ENCODE data around the gene ACVR1C.

DNA sequence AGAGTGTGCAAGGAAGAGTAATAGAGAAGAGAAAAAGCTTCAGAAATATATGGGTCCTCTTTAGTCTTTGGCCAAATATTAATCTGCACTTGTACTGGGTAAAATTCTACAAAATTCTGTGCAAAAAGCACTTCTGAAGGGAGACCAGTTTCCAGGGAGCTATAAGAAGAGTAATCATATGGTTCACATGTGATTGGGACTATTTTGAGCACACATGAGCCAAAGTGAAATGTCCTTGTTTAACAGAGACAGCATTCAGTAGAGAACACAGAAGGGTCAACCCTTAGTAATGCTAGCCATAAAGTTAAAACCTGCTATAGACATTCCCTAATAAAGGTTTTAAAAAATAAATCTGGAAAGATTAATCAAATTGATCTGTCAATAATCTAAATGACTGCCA lies 49.3 kb upstream of the ACVR1C start:
- TF ChIP-seq EZH2 (IDR thresholded peaks at IDR 0.05; ENCODE audit: borderline replicate concordance) (no peak), EZH2phosphoT487 (IDR thresholded peaks at IDR 0.05; ENCODE audit: low read depth, severe bottlenecking, unreplicated experiment) (no peak)
- TF ChIP-seq, protein P1, sequence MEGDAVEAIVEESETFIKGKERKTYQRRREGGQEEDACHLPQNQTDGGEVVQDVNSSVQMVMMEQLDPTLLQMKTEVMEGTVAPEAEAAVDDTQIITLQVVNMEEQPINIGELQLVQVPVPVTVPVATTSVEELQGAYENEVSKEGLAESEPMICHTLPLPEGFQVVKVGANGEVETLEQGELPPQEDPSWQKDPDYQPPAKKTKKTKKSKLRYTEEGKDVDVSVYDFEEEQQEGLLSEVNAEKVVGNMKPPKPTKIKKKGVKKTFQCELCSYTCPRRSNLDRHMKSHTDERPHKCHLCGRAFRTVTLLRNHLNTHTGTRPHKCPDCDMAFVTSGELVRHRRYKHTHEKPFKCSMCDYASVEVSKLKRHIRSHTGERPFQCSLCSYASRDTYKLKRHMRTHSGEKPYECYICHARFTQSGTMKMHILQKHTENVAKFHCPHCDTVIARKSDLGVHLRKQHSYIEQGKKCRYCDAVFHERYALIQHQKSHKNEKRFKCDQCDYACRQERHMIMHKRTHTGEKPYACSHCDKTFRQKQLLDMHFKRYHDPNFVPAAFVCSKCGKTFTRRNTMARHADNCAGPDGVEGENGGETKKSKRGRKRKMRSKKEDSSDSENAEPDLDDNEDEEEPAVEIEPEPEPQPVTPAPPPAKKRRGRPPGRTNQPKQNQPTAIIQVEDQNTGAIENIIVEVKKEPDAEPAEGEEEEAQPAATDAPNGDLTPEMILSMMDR (IDR thresholded peaks at IDR 0.05; ENCODE audit: poor library complexity): no peak

Data from hepatocyte (in vitro differentiated cells).